Thyroid gland (tissue), 4 donors: ENCODE data around the gene ST3GAL3.

Source experiments
- CTCF ChIP-seq, 6 experiments: fragments of 200-600 bp in 3 of 6; fragments of 450-650 bp in 3 of 6; sonication (generic) in 3 of 6; IDR thresholded peaks; one replicate each; pipeline ENCODE4 v1.5.1; 2016 to 2019; ENCODE audit warnings: antibody characterized with exemption in 6 of 6, mild to moderate bottlenecking in 2 of 6, inconsistent platforms in 1 of 6, moderate library complexity in 1 of 6
- POLR2A ChIP-seq, 2 donors: fragments of 450-650 bp; IDR thresholded peaks; one replicate each; pipeline ENCODE4 v1.6.1; 2017; ENCODE audit warnings: antibody characterized with exemption in 2 of 2, mild to moderate bottlenecking in 2 of 2, moderate library complexity in 1 of 2

GRCh38 chr1:43849670-43850069, 142.3 kb downstream of the ST3GAL3 start:
- TF ChIP-seq CTCF (IDR thresholded peaks at IDR 0.05): no peak
- no peak for TF ChIP-seq POLR2A (IDR thresholded peaks at IDR 0.05)
